HCEC 1CT (cell line): ENCODE data around the gene LCNL1.
"Not testable (repeated sequence)": the region's sequence is repeated elsewhere in the genome, so short reads cannot be mapped to it uniquely, and the experiment has no call there.

Experiments used
- DNase-seq: peaks from one replicate; pipeline ENCODE4 v3.0.0-alpha.2; 2017

LCNL1 gene

DNA sequence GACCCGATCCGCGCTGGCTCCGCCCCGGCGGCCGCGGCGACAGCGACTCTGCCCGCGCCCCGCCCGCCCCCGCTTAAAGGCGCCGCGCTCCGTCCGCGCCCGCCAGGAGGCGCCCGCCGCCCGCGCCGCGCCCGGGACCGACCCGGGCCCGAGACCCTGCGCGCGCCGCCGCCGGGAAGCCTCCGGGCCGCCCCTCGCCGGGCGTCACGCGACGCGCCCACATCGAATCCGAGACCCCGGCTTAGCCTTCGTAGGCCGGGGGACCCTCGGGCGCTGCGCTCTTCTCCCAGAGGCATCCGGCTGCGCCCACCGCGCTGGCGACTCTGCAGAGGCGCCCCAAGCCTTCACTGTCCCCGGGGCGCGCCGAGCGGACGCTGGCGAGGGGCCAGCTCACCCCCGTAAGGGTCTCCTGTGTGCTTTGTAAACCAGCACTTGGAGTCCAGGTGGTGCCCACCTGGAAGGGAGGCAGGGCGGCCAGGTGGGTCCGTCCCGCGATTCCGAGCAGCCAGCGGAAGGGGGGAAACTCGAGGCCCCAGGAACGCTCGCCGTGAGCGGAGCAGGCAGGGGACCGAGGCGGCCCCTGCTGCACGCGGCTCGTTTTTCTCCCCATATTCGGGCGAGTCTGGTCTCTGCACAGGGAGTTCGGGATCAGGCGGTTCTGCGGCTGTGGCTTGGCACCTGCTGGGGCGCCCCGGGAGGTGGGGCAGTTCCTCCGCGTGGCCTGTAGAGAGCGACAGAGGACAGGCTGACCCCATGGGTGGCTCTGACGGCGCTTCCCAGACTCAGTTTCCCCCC lies 45.7 kb downstream of the LCNL1 start:
- DNase-seq = peak; percentile 21

GRCh38 chr9:137029058-137029936 lies 46.5 kb downstream of the LCNL1 start:
- DNase-seq = peak; percentile 43

- DNase-seq = no peak
These were observed 47.2 kb downstream of the LCNL1 start for GRCh38 chr9:137030006-137030405.

DNA sequence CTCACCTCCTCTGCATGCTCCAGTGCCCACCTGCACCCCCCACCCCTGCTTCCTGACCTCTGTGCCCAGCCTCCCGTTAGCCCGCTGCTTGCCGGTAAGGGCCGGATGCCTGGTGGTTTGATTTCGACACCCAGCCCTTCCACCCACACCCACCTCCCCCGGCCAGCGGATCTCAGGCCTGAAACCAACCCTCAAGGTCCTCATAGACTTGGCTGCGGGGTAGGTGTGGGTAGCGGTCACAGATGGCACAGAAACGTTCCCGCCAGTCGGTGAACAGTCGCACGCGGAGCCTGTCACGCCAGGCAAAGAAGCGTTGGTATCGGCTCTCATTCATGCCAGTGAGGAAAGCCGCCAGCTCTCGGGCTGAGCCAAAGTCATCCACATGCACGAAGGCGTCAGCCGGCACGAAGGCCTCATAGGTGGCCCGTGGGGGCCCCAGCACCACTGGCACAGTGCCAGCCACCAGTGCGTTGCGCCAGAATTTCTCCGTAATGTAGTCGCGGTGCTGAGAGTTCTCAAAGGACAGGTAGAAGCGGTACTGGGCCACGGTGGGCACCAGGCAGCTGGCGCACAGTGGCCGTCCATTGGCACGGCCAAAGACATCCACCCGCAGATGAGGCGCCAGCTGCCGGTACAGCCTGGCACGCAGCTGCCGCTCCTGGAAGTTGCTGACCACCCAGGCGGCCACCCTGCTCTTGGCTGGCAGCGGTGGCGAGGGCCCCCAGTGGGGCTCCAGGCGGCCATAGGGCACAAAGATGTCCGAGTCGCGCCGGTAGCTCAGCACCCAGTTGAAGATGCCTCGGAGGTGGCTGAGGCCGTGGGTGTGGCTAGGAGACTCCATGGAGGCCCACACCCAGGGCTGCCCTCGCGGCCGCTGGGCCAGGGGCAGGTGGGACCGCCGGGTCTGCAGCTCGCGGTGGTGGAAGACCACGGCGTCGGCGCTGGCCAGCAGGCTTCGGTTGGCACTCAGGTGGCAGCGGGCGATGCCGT lies 48.0 kb downstream of the LCNL1 start:
- no peak for DNase-seq

GRCh38 chr9:137031904-137032640 lies 49.3 kb downstream of the LCNL1 start, which contains the start of gene FUT7:
Gene FUT7 (minus strand): TSS chr9:137032088. CDS start chr9:137031991, 97 bp downstream.
- DNase-seq = no peak

DNA sequence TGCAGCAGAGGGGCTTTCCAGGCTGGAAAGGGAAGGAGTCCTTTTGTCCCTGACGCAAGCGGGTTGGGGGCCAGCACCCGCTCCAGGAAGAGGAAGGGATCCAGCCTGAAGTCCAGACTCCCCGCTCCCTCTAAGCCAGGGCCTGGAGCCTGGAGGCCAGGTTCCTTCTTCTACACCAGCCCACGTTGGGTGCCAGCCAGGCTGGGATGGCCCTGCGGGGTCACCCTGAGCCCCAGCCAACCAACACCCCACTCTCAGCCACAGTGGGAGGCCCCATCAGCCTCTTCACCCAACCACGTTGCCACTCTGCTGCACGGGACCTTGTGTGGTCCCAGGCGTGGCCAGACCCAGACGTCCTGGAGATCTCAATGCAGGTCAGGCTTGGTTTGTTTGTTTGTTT lies 50.1 kb downstream of the LCNL1 start:
- no peak for DNase-seq

GRCh38 chr9:137033481-137033880 lies 50.7 kb downstream of the LCNL1 start:
- not testable (repeated sequence) for DNase-seq

DNA sequence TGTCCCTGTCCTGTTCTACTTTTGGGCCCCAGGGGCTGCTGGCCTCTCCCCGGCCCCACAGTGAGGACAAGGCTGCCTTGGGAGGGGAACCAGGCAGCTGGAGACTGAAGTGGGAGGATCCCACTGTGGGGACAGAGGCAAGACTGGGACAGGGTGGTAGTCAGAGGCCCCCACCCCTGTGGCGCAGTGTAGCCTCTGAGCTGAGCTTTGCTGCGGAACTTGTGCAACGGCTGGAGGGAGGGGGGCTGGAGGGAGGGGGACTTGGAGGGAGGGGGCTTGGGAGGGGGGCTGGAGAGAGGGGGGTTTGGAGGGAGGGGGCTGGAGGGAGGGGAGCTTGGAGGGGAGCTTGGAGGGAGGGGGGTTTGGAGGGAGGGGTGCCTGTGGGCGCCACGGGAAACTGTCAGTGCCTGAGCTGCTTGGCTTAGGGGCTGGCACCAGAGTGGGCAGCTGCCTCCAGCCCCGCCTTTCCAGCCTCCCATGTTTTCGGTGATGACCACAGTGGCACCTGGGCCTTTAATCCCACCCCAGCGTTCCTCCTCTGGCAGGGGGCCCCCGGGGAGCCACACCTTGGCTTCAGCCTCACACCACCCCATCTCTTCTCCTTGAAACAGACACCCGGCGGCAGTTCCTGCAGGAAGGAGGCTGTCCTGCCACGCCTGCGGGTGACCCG lies 51.4 kb downstream of the LCNL1 start:
- no peak for DNase-seq

DNA sequence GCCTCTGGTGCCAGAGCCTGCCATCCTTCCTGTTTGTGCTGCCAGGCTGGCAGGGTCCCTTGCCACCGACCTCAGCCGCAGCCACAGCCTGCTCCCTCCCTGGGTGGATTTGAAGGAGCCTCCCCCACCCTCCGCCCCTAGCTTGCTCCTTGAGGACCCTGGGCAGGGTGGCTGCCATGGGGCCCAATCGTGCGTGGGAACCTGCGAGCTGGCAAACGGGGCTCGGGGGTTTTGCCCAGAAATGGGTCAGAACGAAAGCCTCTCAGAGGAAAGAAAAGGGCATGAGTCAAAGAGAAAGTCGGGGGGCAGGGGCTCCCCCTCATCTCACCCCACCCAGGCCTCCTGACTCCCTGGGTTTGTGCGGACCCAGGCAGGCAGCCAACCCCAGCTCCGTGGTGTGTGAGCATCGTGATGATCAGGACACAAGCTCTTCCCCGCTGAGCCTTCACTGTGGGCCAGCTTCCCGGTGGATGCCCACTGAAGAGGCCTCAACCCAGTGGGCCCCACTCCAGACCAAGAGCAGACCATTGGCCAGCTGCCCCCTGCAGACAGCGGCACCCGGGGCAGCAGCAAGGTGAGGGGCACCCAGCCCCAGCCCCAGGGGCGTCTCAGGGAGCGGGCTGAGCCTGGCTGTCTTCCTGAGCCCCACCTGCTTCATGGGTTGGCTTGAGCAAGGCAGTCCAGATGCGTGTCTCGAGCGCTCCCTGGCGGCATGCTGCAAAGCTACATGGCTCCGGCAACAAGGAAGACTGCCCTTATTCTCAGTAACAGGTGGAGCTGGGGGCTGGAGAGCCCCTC lies 52.1 kb downstream of the LCNL1 start:
- peak; percentile 70 for DNase-seq
